ENCODE measurements around the gene FARS2.

- TF ChIP-seq MYC (IDR thresholded peaks at IDR 0.05; ENCODE audit: low read depth, low read length) (no peak), POLR2A (IDR thresholded peaks at IDR 0.05; ENCODE audit: extremely low read depth, insufficient read length) (no peak)
- TF ChIP-seq, protein P1, sequence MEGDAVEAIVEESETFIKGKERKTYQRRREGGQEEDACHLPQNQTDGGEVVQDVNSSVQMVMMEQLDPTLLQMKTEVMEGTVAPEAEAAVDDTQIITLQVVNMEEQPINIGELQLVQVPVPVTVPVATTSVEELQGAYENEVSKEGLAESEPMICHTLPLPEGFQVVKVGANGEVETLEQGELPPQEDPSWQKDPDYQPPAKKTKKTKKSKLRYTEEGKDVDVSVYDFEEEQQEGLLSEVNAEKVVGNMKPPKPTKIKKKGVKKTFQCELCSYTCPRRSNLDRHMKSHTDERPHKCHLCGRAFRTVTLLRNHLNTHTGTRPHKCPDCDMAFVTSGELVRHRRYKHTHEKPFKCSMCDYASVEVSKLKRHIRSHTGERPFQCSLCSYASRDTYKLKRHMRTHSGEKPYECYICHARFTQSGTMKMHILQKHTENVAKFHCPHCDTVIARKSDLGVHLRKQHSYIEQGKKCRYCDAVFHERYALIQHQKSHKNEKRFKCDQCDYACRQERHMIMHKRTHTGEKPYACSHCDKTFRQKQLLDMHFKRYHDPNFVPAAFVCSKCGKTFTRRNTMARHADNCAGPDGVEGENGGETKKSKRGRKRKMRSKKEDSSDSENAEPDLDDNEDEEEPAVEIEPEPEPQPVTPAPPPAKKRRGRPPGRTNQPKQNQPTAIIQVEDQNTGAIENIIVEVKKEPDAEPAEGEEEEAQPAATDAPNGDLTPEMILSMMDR (IDR thresholded peaks at IDR 0.05; ENCODE audit: low read depth, low read length) = no peak
These were observed 78.5 kb downstream of the FARS2 start for GRCh38 chr6:5339786-5340185.

Measured in NB4 (cell line).